GM19238 (cell line): ENCODE measurements around the gene HRC.

Experiments used
- DNase-seq: peaks from one replicate; pipeline ENCODE4 v3.0.0; 2011; ENCODE audit warnings: low spot score; ENCODE audit not compliant: insufficient read length

HRC gene

GRCh38 chr19:49114630-49115363, 40.4 kb downstream of the HRC start:
- no peak for DNase-seq

DNA sequence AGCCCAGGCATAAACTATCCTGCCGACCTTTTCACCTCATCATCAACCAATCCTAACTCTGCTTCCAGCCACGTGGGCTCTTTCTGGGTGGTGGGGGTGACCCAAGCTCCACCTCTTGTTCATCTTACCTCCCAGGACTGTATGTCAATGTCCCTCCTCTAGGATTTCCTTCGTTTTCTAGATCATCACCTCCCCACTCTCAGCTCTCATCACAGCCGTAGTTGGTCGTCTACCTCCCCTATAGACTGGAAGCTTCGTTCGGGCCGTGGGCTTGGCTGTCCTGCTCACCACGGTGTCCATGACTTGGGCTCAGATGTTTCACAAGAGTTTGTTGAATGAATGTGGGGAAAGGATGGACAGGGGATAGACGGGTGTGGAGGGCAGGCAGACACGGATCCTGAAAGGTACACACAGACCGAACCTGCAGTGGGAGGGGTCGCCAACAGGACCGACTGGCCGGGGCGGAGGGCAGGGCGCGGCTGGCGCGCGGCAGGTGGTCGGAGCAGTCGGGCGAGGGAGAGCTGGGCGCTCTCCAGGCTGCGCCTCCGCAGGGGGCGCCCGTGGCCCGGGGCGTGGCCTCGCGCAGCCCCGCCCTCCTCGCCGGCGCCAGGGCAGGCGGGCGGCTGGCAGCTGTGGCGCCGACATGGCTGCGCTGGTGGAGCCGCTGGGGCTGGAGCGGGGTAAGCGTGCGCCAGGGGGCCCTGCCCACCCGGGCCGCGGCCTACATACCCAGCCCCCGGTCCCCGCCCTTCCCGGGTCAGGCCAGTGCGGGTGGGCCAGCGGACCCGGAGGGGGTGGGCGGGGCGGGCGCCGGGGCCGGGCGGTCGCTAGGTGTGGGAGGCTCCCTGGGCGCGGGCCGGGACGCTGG, 41.2 kb downstream of the HRC start, which contains the start of gene LIN7B:
TSS of gene LIN7B (plus strand) at position 609 of the 868 bp plus-strand sequence. CDS start at position 644, 35 bp downstream.
- DNase-seq: peak; percentile 97

DNA sequence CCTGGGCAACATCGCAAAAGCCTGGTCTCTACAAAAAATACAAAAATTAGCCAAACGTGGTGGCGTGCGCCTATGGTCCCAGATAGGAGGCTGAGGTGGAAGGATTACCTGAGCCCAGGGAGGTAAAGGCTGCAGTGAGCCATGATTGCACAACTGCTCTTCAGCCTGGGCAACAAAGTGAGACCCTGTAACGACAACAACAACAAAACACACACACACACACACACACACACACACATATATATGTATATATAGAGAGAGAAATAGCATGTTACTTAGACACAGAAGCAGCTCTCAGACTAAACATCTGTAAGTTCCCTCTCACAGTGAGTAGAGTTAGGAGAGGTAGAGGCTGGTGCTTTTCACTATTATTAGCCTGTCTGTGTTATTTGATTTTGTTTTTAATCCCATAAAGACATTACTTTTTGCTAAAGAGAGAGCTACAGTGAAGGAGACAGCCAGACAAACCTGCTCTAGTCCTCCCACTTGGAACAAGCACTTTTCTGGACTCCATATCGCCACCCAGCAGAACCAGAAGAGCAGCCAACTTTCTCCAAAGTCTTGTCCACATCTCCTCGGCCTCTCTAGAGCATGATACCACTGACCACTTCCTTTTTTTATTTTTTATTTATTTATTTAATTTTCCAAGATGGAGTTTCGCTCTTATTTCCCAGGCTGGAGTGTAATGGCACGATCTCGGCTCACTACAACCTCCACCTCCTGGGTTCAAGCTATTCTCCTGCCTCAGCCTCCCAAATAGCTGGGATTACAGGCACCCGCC, 43.8 kb downstream of the HRC start:
- no peak for DNase-seq

- no peak for DNase-seq
These were observed 44.6 kb downstream of the HRC start for GRCh38 chr19:49110567-49110966.

DNA sequence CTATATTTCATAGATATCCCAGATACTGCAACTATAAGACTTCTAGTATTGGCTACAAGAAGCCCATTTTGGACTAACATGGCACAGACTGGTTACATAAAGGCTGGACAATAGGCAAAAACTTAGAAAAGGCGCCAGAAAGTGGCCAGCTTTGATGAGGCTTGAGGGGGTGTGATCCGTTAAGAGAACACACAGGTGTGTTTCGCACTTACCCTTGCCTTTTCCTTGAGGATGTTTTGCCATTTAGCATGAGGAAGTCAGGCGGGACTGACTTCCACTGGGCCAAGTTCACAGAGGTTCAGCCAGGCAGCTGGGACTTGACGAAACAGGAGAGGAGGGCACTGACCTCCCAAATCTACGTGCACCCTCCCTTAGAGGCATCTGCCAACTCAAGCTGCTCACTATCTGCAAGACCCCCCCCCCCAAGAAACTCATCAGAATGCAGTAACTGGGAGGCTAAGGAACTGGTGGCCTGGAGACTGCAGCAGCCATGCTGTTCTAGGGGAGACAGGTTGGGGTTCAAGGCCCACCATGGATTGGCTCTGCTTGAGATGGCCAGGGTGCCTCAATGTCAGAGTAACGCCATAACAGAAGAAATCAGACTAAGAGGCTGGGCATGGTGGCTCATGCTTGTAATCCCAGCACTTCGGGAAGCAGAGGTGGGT, 45.5 kb downstream of the HRC start:
- DNase-seq: no peak

- no peak for DNase-seq
These were observed 46.1 kb downstream of the HRC start for GRCh38 chr19:49109051-49109450.

- no peak for DNase-seq
These were observed 47.4 kb downstream of the HRC start for GRCh38 chr19:49107625-49108459.

- peak; percentile 49 for DNase-seq
These were observed 48.5 kb downstream of the HRC start for GRCh38 chr19:49106648-49107135.

GRCh38 chr19:49104229-49104864, 50.8 kb downstream of the HRC start:
- no peak for DNase-seq

- DNase-seq: no peak
These were observed 51.7 kb downstream of the HRC start for GRCh38 chr19:49103331-49104085.

GRCh38 chr19:49102303-49102702, 52.9 kb downstream of the HRC start:
- DNase-seq: no peak
